ENCODE data around the gene CFAP46. TPM values are rescaled to one million over a fixed set of nuclear protein-coding genes. Genes with fewer than 3 reads are reported as not detected.
"Not testable (repeated sequence)": the region's sequence is repeated elsewhere in the genome, so short reads cannot be mapped to it uniquely, and the experiment has no call there.

Gene CFAP46
- total RNA-seq, 1 donor = under 0.01 TPM

- DNase-seq (ENCODE audit: low read depth in 2 of 3, low spot score in 2 of 3) = no peak
These were observed 37.3 kb downstream of the CFAP46 start for GRCh38 chr10:132904814-132905649.

DNA sequence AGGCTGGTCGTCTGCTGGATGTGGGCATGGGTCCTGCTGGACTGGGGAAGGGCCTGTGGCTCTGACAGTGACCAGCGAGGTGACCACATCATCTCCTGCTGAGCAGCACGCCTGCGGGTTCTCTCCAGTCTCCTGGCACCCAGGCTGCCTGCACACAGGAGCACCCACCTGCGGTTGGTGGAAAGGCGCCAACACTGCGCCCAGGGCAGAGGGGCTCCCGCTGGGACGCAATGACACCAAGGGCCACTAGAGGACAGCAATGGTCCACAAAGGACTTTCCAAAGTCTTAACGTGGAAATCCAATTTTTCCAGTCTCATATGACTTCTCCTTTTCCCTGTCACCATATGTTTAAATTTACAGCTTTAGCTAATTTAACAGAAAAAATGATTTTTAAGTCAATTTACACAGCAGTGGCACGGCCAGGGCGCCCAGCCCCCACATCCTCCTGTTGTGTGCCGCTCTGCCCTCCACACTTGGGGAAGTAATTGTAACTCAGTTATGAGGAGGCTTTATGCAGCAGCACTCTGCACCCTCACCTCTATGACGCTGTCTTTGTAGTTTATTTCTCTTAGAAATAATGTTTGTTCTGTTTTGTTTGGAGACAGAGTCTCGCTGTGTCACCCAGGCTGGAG, 38.1 kb downstream of the CFAP46 start:
- peak in 2 of 3 donors; percentile 46 to 56 for DNase-seq (ENCODE audit: low read depth in 2 of 3, low spot score in 2 of 3)

GRCh38 chr10:132902656-132903575, 39.5 kb downstream of the CFAP46 start:
- DNase-seq (ENCODE audit: low read depth in 2 of 3, low spot score in 2 of 3) = not testable (repeated sequence)

DNA sequence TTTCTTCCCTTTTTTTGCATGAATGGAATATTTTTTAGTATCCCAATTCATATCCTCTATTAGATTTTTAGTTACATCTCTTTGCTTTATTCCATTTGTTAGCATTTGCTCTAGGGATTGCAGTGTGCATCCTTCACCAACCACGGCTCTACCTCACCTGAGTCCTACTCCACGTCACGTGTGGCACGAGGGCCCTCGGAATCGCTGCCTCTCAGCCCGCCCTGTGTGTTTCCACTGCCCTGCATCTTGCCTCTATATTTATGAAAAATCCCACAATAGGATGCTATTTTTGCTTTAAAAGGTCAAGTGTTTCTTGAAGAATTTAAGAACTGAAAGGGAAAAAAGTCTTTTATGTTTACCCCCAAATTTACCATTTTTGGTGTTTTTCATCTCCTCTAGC, 41.0 kb downstream of the CFAP46 start:
- DNase-seq (ENCODE audit: low read depth in 2 of 3, low spot score in 2 of 3) = no peak

GRCh38 chr10:132900211-132900756, 42.1 kb downstream of the CFAP46 start:
- no peak for DNase-seq (ENCODE audit: low read depth in 2 of 3, low spot score in 2 of 3)

GRCh38 chr10:132899751-132900065, 42.7 kb downstream of the CFAP46 start:
- no peak for DNase-seq (ENCODE audit: low read depth in 2 of 3, low spot score in 2 of 3)

DNA sequence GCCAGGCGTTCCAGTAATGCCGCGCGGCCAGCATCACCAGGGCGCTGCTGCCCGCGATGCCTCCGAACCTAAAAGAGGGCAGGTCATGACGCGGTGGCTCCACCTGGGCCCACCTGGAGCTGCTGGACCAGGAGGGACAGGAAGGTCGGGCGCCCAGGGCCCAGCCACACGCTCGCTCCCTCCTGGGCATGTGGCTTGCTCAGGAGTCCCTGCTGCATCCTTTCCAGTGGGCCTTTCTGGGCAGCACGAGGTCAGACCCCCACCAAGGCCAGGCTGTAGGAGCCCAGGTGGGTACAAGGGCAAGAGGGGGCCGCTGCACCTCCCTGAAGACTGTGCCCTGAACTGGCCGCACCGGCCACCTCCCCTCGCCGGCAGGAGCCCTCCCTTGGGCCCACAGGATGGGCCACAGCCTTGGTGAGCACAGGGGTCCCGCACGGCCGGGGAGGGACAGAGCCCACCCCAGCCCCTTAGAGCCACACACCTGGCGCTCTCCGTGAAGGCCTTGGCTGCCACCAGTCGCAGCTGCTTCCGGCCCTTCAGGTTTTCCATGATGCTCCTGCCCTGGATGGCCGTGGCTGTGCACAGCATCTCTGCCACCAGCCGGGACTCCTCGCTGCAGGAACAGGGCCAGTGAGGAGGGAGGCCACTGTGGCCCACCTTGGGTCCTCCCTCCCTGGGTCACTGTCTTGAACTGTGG, 43.2 kb downstream of the CFAP46 start:
- no peak for DNase-seq (ENCODE audit: low read depth in 2 of 3, low spot score in 2 of 3)

DNA sequence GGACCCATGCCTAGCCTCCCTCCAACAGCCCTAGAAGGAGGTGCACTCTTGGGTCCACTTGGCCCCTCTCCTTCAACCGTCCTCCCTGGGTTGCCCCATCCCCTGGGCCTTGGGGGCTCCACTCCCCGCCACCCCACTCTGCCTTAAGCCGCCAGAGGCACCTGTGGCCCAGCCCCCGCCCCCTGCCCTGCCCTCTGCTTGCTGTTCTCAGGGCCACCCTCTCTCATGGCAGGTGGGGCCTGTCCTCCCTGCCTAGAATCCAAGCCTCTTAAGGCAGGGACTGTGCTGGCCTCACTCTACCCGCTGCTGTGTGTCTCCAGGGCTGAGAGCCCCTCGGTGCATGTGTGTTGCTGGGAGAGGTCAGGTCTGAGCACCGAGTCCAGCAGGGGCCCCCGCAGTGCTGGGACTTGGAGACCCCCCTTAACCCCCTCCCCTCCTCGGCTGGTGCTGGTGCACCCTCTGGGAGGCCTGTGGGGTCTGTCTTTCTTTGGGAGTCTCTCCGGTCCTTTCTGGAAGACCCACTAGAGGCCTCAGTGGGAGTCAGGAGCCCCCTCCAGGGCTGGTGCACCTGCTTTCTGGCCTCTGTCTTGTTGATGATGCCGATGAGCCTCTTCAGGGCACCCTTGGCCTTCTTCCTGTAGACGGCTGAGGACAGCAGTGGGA, 43.8 kb downstream of the CFAP46 start:
- DNase-seq (ENCODE audit: low read depth in 2 of 3, low spot score in 2 of 3) = no peak

DNA sequence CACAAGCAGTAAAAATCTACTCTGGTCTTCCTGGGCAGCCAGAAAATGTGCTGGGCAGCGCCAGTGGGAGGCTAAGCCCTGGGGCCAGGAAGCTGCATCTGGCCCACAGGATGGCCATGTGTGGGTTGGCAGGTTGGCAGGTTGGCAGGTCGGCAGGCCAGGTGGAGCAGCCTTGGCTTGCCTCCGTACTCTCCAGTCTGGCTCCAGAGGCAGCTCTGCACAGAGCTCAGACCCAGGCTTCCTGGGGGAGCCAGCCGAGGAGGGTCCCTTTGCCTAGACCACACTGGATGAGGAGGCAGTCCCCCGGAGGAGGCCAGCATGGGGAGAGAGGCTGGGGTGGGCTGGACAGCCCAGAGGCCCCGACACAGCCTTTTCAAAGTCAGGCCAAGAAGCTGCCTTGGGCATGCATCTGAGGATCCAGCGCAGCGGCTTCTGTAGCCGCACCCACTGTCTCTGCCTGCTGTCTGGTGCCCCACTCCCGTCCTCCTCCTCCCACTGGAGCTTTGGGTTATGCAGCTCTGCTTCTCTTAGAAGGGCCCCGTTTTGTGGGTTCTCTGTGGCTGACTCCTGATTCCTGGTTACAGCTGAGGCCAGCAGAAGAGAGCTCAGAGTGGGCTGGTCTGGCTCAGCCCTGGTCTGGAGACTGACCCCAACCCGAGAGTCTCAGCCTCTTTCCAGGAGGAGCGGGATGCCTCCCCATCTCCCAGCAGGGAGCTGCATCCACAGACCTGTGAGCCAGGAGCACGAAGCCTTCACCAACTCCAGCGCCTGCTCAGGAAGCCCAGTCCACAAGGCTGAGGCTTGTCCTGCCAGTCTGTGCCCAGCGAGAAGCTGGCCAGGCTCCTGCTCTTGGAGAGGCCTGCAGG, 44.6 kb downstream of the CFAP46 start:
- no peak for DNase-seq (ENCODE audit: low read depth in 2 of 3, low spot score in 2 of 3)

DNA sequence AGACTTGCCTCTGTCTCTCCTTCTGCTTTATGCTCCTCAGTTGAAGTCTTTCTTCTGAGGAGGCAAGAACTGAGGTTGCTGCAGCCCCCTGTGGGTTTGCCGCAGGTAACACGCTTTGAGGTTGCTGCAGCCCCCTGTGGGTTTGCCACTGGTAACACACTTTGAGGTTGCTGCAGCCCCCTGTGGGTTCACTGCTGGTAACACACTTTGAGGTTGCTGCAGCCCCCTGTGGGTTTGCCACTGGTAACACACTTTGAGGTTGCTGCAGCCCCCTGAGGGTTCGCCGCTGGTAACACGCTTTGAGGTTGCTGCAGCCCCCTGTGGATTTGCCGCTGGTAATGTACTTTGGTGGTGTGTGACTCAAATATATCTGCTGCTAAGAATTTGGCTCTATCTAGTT, 48.6 kb downstream of the CFAP46 start:
- DNase-seq (ENCODE audit: low read depth in 2 of 3, low spot score in 2 of 3) = peak in 2 of 3 donors; percentile 64 to 78

DNA sequence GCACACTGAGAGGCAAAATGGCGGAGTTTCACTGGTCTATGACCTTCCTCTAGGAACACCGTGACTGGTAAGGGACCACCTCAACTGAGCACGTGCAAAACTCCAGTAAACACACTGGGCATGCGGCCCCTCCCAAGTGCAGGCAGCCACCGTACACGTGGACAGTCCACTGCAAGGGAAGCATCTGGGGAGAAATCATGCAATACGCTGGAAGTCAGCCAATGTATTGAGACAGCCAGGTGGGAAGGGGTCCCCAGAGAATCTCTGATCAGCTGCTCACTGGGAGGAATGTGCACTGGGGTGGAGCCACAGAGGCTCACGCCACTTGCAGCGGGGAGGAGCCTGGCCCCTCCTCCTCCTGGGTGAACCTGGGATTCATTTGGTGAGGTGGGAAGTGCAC, 49.3 kb downstream of the CFAP46 start:
- DNase-seq (ENCODE audit: low read depth in 2 of 3, low spot score in 2 of 3) = no peak

DNA sequence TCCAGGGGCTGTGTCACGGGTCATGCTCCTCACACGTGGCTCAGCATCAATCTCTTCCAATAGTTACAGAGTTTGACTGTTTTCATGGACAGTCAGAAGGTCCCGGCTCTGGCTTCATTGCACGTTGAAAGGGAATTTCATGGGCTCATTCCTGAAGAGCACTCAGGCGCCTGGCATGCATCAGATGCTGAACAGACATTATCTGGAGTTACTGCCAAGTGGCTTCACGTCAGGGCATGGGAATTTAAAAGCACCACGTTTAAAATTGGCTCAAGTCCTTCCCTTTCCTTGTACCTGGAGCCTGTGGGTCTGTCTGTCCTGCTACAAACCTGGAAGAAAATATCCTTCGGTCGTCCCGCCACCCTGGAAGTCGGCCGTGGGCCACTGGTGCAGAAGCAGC, 50.4 kb downstream of the CFAP46 start:
- no peak for DNase-seq (ENCODE audit: low read depth in 2 of 3, low spot score in 2 of 3)

- DNase-seq (ENCODE audit: low read depth in 2 of 3, low spot score in 2 of 3) = no peak
These were observed 51.0 kb downstream of the CFAP46 start for GRCh38 chr10:132891368-132891767.

DNA sequence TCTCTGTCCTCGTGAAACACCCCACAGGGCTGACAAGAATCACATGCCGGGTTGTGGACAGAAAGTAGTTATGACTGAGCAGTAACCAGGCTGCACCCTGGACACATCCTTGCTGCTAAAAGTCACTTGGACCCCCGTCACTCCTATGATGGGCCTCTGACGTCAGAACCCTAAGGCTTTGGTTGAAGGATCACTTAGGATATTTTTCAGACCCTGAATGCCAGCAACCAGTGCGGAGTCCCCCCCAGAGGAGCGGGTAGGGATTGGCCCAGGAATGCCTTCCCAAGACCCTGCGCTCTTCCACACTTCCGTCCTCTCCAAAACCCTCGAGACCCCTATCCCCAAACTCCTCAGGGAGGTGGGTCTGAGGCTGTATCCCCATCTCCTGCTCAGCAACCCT, 52.1 kb downstream of the CFAP46 start:
- DNase-seq (ENCODE audit: low read depth in 2 of 3, low spot score in 2 of 3) = no peak

DNA sequence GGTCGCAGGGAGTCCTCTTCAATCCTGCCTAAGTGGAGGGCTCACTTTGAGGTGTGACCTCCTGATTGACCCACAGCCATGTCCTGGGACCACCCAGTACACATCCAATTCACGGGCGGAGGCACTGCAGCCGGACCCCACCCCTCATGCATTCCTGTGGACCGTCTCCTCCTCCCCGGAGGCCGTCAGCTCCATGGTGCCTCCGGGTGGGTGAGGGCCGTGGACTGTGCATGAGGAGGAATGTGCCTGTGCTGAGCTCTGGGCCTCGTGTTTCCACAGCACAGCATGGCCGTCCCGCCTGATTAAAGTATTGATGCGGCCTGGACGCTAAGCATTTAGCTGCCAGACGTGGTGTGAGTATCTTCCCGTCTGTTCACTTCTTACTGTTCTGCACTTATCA, 52.8 kb downstream of the CFAP46 start:
- no peak for DNase-seq (ENCODE audit: low read depth in 2 of 3, low spot score in 2 of 3)

DNA sequence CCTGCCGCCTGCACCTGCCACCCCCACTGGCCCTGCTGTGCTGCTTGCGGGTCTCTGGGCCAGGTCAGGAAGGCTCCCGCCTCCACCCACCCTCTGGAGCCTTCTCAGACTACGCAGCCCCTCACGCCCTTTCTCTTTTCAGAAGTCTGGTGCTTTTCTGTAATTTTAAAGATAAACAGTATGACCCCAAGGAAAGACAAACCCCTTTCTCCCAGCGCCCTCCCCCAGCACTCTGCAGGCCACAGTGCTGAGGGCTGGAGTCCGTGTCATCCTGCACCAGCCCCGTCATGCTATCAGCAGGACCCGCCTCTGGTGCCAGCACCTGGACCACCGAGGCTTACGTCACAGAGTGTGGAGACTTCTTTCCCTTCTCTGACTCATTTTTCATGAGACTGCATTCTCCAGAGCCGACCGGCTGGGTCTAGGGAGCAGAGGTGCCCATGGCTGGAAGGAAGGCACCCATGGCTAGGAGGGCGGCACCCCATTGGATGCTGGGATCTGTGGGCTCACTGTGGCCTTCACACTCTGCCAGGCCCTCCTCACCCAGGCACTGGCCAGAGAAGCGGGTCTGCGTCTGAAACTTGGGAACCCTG, 53.4 kb downstream of the CFAP46 start:
- DNase-seq (ENCODE audit: low read depth in 2 of 3, low spot score in 2 of 3) = no peak

- DNase-seq (ENCODE audit: low read depth in 2 of 3, low spot score in 2 of 3) = not testable (repeated sequence)
These were observed 53.9 kb downstream of the CFAP46 start for GRCh38 chr10:132888446-132888845.
